CD4-positive, alpha-beta T cell treated with Interleukin-17A for 1 hour (primary cell): ENCODE results near the gene CFAP99.
"Not testable (repeated sequence)": the region's sequence is repeated elsewhere in the genome, so short reads cannot be mapped to it uniquely, and the experiment has no call there.

Experiments
- DNase-seq: peaks from one replicate; pipeline ENCODE4 v3.0.0-alpha.2; 2020

Gene CFAP99

DNA sequence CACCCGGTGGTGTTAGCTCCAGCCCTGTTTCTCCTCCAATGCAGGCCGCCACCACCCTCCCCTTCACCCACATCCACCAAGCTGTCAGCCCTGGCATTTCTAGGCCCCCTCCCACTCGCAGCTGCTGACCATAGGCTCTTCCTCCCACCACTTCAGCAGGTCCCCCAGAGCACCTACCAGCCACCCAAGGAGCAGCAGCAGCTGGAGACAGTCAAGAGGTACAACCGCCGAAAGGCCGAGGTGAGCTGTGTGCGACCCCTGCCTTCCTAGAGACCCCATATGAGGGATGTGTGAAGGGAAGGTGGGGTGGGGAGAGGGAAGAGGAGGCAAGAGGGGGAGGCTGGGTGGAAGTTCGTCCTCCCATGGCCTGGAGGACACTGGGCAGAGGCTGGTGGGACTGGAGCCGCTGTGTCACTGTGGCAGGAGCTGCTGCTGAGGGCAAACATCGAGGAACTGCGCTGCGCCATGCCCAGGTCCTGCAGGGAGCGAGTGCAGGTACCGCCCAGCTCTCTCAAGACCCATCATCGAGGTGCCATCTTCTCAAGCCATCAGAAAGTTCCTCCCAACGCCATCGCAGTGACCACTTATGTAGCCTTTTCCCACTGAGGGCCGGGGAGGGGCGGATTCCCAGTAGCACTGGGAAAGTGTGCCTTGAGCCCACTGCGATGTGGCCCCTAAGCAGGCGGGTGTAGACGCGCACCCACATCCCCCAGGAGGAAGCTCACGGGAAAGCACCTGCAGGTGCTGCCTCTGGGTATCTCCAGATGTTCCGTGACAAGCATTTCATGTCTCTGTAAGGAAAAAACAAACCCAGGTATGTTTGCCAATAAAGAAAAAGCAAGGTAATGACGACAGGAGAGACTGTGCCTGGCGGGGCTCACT is 31.0 kb downstream of the CFAP99 start:
- DNase-seq, result no peak

DNA sequence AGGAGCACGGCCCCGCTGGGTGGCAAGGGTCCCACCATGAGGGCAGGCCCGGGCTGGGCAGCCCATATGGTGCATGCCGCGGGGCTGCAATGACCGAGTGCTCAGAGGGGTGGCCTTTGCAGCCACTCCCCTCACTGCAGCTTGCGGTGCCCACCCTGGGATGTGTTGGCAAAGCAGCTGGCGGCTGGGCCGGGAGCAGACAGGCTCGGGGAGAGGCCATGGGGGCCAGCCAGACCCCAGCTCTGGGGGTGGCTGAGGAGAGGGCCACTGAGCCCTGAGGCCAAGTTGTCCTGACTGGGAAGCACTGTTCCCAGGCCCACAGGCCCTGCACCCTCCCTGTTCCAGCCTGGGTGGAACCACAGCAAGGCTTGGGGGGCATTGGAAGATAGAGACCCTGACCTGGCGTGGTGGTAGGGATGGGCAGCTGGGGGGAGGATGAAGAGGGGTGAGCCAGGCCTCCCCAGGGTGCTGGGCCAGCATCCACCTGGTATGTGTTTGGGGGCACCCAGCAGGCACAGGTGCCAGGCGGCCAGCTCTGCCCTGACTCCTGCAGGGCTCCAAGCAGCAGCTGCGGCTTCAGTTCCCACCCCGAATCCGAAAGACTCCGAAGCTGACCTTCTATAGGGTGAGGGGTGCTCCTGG is 31.8 kb downstream of the CFAP99 start:
- no peak for DNase-seq

DNA sequence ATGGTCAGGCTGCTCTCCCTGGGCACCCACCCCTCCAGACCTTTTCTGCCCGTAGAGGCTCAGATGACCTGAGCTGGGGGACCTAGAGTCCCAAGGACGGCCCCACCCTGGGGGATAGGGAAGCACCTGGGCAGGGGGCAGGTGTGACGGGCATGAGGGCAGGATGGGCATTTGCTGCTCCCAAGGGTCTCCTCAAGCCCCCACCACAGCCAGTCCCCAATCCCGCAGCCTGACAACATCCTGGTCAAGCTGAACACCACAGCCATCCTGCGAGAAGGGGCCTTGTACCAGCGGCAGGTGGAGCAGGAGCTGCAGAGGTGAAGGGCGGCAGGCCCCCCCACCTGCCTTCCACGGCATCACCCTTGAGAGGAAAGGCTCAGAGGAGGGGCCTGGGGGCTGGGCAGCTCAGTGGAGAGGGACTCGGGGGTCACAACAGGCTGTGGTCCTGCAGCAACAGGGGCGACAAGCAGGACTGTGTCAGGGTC is 32.3 kb downstream of the CFAP99 start:
- DNase-seq, result no peak

DNA sequence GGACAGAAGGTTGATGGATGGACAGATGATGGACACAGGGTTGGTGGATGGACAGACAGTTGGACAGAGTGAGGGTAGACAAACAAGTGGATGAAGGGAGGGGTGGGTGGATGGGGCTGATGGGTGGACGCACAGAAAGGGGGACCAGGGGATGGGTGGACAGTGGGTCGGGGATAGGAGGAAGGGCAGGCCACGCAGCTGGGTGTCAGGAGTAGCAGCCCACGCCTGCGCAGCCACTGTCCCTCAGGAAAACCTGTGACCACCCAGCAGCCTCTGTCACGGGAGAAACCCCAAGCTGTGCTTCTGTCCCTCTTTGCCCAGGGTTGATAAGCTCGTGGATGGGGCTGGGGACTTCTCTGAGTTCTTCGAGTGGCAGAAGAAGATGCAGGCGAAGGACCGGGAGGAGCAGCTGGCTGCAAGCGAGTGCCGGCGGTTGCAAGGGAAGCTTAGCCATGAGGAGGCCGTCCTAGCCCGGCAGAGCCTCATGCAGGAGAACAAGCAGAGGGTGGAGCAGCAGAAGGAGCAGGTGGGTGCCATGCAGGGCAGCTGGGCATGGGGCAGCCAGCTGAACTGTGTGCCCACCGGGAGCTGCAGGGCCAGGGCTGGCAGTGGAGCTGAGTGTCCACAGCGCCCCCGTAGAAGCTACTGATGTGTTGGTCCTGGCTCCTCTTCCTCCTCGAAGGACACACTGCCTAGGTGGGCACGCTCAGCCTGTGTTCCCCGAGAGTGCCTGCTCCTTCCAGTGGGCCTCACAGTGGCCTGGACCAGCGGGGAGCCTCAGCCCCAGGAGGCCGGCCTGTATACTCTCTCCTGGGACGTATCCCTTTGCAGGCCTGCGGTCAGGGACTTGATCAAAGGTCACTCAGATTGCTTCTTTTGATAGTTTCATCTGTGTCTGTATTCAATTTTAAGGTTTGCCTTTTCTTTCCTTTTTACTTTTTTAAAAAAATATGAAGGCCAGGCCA is 33.3 kb downstream of the CFAP99 start:
- no peak for DNase-seq

DNA sequence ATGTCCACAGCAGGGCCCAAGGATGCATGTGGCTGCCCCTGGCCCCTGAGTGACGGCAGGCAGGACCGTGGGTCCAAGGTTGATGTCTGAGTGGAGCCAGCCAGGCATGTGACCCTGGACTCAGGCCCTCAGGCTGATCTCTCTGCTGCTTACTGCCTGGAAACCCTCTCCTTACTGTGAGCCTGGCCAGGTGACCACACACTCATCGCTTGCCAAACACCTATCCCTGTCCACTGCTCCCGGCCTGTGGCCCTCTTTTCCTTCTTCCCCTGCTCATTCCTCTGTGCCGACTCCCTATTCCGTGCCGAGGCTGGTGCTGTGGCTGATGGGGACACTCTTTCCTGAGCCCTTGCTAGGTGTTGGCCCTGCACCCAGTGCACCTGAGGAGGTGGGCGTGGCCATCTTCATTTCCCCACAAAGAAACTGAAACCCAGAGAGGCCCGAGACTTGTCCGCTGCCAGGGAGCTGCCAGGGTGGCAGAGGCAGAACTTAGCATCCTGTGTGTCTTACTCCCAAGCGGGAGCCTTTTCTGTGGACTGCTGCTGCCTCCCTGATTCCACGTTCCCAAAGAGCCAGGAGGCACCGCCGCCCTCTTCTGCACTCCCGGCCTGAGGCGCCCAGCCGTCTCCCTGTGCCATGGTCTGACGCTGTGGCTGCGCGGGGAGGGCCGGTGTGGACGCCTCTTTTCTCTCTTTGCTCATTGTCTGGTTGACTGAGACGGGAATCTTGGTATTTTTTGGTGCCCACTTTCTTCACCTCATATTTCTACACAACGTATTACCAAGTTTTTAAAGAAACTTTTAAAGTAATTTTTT is 38.9 kb downstream of the CFAP99 start:
- DNase-seq, result no peak

DNA sequence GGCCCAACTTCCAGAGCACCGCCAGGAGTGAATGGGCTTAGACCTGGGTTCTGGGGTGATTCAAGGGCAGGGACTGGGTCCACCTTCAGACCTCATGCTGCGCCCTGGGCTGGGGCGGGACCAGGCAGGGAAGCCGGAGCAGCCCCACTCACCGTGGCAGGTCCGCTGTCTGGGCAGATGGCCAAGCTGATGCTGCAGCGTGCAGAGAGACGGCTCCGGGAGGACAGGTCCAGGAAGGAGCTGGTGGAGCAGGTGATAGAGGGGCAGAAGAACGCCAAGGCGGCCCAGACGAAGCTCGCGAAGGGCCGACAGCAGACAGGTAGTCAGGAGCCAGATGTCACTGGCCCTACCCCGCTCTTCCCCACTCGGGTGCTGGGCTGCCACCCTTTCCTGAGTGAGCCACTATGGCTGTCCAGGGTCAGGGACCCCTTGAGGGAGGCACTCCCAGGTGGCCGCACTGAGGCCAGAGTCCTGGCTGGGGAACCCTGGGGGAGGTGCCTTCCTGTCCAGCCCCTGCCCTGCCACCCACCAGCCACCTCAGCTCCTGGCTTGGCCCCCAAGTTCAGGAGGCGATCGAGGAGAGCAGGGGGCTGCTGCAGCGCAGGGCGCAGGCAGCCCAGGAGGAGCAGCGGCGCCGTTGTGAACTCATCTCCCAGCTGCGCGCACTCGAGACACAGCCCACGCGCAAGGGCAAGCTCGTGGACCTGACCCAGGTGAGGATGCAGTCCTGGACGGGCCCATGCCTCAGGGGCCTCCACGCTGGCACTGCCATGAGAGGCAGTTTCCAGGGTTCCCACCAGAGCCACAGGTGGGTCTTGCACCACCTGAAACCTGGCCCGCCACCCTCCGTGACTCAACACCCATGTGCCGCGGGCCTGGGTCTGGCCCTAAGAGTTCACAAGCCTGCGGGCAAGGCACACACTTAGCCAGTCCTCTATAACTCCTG is 40.1 kb downstream of the CFAP99 start:
- DNase-seq, result no peak

DNA sequence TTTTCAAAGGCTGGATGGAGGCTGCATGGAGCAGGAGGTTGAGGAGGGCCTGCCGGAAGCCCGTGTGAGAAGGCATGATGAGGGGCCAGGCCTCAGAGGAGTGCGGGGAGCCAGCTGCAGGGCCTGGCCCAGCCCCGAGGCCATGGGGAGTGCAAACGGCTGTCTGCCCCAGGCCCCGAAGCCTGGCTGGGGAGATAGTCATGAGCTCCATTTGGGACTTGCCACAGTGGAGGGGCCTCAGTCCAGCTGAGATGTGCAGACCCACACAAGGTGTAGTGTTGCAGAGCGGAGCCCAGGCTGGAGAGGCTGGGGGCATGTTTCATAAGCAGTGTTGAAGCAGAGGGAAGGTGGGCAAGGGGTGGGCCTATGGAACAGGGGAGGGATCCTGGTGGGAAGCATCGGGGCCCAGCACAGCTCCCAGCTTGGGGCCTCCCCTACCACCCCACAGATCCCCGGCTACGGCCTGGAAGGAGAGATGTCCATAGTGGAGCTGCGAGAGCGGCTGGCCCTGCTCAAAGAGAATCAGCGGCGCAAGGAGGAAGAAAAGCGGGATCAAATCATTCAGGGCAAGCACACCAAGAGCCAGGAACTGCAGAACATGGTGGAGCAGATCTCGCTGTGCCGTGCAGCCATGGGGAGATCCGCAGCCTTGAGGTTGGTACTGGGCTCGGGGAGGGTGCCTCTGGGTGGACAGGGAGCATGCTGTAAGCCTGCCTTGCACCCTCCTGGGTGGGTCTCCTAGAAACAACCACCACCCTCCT is 41.0 kb downstream of the CFAP99 start:
- no peak for DNase-seq

DNA sequence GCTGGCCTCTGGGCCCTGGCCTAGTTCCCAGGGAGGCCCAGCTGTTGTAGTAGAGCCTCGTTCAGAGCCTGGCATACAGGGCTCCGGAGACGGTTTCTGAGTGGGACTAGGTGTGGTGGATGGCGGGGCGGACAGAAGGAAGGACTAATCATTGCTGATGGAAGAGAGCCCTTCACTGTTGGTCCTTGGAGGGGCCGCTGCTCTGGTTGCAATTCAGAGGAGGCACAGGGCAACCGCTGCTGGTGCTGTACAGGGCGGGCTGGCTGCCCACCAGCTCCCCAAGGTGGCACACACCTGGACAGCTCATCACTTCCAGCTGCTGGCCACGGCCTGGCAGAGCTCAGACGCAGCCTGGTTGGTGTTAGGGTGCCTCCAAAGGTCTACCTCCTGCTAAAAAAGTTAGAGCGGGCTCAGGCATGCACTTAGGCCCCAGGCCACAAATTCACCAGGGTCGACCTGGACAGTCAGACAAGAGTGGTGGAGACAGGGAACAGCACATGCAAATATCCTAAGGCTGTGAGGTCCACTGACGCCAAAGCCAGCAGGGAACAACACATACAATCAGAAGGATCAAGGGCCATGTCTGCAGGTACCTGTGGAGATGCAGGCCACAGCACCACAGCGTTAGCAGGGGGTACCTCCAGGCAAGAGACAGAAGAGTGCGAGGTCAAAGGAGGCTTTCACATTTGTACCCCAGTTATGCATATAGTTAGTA is 42.6 kb downstream of the CFAP99 start:
- no peak for DNase-seq

DNA sequence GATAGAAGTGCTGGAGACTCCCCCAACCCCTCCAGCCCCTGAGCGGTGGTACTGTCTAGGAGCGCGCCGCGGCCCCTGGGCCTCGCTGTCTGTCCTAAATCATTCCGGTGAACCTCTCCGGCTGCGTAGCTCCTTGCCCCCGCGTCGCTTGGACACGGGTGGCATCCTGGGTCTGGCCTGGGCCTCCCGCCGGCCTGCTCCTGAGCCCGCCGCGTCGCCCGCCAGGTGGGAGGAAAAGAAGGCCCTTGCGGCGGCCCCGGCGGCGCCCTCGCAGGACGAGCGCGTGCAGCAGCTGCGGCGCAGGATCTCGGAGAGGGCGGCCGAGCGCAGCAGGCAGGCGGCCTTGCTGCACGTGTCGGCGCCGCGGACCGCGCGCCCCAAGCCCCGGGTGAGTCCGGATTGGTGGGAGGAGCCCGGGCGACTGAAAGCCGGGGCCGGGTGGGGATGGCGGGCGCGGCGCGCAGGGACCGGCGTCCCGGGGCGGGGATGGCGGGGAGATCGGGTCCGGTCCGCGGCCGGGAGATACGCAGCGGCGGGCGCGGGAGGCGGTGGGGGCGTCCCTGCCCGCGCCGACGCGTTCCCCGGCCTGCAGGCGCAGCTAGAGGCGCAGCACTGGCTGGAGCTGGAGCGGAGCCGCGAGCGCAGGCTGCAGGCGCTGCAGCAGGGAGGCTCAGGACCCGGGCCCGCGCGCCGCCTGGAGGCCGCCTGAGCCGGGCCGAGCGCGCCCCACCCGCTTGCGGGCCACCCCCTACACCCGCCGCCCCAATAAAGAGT is 43.6 kb downstream of the CFAP99 start:
- DNase-seq, result peak; percentile 64

DNA sequence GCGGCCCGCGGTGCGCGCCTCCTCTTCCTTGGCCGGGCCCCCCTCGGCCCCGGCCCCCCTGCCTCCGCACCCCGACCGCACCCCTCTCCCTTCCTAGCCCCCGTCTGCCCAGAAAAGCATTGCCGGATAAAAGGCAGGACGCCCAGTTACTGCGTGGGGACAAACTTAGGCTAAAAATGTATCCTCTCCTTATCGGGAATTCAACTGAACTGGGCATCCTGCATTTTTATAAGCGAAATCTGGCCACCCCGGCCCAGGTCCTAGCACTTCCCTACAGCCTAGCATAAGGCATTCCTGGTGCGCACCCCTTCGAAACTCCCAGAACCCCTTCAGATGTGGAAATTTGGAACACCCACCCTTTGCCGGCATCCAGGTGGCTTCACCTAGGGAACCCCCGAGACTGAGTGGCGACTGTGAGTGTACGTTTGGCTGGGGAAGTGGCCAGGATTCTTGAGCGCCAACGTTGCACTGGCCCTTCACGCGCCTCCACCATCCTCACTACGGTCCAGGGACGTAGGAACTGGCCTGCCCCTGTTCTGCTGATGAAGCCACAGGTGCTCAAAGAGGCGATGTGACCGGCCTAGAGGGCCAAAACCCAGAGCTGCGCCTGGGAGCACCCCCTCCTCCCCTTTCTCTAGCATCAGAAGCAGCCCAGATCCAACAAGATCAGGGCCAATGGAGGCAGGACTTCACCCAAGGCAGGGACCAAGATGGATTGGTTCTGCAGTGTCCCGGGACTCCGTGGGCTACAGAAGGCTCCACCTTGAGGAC is 44.4 kb downstream of the CFAP99 start:
- DNase-seq, result no peak

DNA sequence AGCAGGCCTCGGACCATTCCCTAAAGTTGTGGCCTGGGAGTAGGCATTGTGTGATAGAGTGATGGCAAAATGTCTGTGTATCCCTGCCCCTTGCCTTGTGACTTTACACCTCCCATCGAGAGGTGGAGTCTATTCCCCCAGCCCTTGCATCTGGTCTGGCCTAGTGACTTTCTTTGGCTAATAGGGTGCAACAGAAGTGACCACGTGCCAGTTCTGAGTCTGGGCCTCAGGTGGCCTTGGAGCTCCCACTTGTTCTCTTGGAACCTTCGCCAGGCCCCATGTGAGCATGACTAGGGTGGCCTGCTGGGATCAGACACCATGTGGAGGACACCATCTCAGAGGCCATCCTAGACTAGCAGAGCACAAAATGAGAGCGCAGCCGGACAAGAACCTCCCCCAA is 46.3 kb downstream of the CFAP99 start:
- DNase-seq, result no peak

DNA sequence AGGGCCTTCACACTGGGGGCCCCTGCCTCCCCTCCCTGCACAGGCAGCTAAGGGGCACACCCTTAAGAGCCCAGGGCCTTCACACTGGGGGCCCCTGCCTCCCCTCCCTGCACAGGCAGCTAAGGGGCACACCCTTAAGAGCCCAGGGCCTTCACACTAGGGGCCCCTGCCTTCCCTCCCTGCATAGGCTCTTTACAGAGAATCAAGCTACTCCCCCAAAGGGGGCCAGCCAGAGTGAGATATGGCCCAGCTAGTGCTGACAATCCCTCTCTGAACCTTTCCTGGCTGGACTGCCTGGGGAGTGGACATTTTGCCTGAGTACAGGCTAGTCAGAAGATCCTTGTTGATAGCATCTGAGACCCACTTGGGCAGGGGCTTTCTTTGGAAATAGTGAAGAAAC is 46.8 kb downstream of the CFAP99 start:
- not testable (repeated sequence) for DNase-seq

DNA sequence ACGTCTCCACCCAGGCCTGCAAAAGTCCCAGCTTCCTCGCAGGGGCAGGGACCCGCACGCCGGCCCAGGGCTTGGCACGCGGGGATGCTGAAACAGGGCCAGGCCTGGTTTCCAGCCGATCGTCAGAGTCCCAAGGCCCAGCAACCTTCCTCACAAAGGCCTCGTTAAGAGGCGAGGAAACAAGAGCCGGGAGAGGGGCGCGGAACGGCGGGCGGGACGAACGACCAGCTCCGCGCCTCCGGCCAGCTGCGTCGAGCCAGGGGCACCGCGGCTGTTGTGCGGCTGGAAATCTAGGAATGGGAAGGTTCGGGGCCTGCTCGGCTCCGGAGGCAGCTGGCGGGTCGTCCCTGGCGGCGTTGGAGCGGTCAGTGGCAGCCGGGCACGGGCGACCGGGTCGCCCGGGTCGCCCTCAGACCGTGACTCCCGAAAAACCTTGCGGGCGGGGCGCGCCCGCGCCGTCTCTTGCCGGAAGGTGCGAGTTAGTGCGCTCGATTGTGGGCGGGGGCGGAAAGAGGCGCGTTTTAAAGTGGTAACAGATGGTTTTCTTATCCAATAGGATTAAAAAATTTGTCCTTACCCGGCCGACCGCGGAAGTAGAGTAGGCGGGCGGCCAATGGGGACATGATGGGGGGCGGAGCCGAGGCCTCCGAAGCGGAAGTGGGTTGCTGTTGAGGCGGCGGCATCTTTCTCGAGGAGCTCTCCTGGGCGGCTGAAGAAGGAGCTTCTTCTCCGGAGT is 49.9 kb downstream of the CFAP99 start, which contains the start of gene RNF4:
RNF4 (plus strand) TSS at position 651 of the 736 bp plus-strand sequence. CDS start 21,388 bp downstream, outside the sequence.
- peak; percentile 97 for DNase-seq

DNA sequence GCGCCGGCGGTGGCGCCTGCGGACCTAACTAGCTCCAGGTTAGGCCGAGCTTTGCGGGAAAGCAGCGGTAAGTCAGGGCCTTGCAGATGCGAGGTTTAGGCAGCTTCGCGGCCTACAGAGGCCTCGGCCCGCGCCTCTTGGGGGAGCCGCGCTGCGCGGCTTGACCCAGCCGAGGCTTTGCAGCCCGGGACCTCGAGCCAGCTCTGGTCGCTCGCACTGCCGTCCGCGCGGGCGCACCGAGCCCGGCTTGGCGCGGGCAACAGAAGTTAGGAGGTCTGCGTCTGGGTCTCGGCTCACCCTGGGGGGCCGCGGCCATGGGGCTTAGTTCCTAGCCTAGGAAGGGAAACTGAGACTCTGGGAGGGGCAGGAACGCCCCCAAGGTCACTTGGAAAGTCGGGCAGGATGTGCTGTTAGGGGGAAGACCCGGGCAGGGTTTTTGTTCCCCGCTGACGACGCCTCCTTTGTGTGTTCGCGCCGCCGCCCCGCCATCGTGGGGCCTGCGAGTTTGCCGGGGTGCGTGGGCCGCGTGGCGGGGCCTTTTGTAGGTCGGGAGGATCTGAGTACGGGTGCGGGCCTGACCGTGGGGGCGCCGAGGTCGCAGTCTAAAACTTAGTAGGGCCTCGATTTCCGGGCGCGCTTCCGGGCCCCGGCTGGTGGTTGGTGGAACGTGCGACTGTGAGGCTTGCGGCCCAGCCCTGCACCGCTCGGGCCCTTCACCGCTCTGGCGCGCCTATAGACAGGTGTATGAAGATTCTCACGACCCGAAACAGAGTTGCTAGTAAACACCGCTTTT is 50.6 kb downstream of the CFAP99 start:
- peak; percentile 78 for DNase-seq

DNA sequence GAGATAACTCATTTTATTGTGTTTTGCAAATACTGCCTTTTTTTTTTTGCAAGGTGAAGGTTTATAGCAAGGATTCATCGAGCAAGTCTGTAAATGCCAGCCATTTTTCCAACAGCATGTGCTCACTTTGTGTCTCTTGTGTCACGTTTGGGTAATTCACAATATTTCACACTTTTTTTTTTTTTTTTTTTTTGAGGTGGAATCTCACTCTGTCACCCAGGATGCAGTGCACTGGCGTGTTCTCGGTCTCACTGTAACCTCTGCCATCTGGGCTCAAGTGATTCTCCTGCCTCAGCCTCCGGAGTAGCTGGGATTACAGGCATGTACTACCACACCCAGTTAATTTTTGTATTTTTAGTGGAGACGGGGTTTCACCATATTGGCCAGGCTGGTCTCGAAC is 52.0 kb downstream of the CFAP99 start:
- no peak for DNase-seq

DNA sequence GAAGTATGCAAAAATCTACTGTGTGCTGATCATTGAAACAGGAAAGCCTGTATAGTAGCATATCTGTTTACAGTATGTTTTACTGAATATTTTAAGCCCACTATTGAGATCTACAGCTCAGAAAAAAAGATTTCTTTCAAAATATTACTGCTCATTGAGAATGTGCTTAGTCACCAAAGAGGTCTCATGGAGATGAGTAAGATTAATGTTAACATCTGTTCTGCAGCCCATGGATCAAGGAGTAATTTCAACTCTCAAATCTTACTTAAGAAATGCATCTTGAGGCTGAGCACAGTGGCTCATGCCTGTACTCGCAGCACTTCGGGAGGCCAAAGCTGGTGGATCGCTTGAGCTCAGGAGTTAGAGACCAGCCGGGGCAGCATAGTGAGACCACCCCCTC is 53.4 kb downstream of the CFAP99 start:
- DNase-seq, result no peak
